ENCODE data around the gene RIC3. TPM values are rescaled to one million over a fixed set of nuclear protein-coding genes. Genes with fewer than 3 reads are reported as not detected.
A peak's percentile ranks its signal among the peaks of the same experiment; 100 is the strongest.

Gene RIC3
- total RNA-seq, 1 donor from 2014 or later = 12.7 TPM

DNA sequence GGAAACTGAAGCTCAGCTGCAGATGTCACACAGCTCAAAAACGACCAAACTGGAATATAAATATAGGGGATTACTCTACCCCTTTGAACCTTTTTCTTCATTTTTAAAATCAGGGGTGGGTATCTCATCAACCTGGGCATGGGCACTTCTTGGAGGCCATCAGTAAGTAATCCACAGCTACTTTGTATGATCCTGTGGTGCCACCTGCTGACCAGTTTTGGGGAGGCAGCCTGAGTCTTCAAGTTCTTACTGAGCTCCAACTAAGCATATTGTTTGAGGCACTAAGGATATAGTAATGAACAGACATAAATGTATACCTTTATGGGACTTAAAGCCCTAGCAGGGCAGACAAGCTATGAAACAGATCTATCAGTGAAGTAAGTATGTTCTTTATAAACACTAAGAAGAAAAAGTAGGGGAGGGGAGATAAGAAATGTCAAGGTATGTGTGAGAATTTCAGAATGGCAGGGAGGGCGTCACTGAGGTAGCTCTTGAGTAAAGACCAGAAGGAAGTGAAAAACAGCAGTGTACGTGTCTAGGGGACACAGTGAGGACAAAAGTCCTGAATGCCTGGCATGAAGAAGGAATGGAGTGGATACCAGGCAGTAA is 69.4 kb downstream of the RIC3 start:
- intact Hi-C loops (cut with DNase I) = no loop called here
- peak; percentile 74 for TF ChIP-seq CTCF (IDR thresholded peaks at IDR 0.05)
- Histone ChIP-seq H3K4me3 (no peak overlapping the region), H3K27me3 (ENCODE audit: low read depth) (no peaks in the 10 kb centered on the region), H3K36me3 (peaks cover 26% of the 10 kb centered on the region), H3K4me1 (no peaks in the 10 kb centered on the region), H3K9me3 (no peaks in the 10 kb centered on the region), H3K27ac (no peak overlapping the region)
- DNase-seq (peak; percentile 72), ATAC-seq (peak; percentile 59 to 69)

- Histone ChIP-seq H3K27ac (no peak overlapping the region), H3K27me3 (ENCODE audit: low read depth) (no peaks in the 10 kb centered on the region), H3K9me3 (no peaks in the 10 kb centered on the region), H3K4me1 (no peaks in the 10 kb centered on the region), H3K4me3 (no peak overlapping the region), H3K36me3 (peaks cover 23% of the 10 kb centered on the region)
- no peak for TF ChIP-seq CTCF (IDR thresholded peaks at IDR 0.05)
- DNase-seq (no peak), ATAC-seq (no peak)
- intact Hi-C loops (cut with DNase I) = no loop called here
Measured at GRCh38 chr11:8098879-8099278, 69.9 kb downstream of the RIC3 start.

- Histone ChIP-seq H3K36me3 (peaks cover 21% of the 10 kb centered on the region), H3K4me3 (no peak overlapping the region), H3K27me3 (ENCODE audit: low read depth) (no peaks in the 10 kb centered on the region), H3K4me1 (no peaks in the 10 kb centered on the region), H3K27ac (no peak overlapping the region), H3K9me3 (no peaks in the 10 kb centered on the region)
- intact Hi-C loops (cut with DNase I) = no loop called here
- no peak for DNase-seq
- TF ChIP-seq CTCF (IDR thresholded peaks at IDR 0.05) = no peak
- ATAC-seq = no peak
Measured at GRCh38 chr11:8098361-8098760, 70.5 kb downstream of the RIC3 start.

- Histone ChIP-seq H3K4me3 (no peak overlapping the region), H3K27me3 (ENCODE audit: low read depth) (no peaks in the 10 kb centered on the region), H3K36me3 (peaks cover 21% of the 10 kb centered on the region), H3K9me3 (no peaks in the 10 kb centered on the region), H3K4me1 (no peaks in the 10 kb centered on the region), H3K27ac (no peak overlapping the region)
- intact Hi-C loops (cut with DNase I) = no loop called here
- no peak for TF ChIP-seq CTCF (IDR thresholded peaks at IDR 0.05)
- DNase-seq (no peak), ATAC-seq (no peak)
Measured at GRCh38 chr11:8097926-8098325, 70.9 kb downstream of the RIC3 start.

GRCh38 chr11:8097468-8097867 is 71.4 kb downstream of the RIC3 start:
- ATAC-seq (no peak), DNase-seq (no peak)
- no peak for TF ChIP-seq CTCF (IDR thresholded peaks at IDR 0.05)
- Histone ChIP-seq H3K4me1 (peaks cover 3% of the 10 kb centered on the region), H3K36me3 (peaks cover 19% of the 10 kb centered on the region), H3K4me3 (no peak overlapping the region), H3K9me3 (no peaks in the 10 kb centered on the region), H3K27me3 (ENCODE audit: low read depth) (no peaks in the 10 kb centered on the region), H3K27ac (no peak overlapping the region)
- intact Hi-C loops (cut with DNase I) = no loop called here

Data from lower lobe of right lung (tissue), 2 donors.